Measurements from ENCODE around the gene CYP39A1.

Gene CYP39A1

DNA sequence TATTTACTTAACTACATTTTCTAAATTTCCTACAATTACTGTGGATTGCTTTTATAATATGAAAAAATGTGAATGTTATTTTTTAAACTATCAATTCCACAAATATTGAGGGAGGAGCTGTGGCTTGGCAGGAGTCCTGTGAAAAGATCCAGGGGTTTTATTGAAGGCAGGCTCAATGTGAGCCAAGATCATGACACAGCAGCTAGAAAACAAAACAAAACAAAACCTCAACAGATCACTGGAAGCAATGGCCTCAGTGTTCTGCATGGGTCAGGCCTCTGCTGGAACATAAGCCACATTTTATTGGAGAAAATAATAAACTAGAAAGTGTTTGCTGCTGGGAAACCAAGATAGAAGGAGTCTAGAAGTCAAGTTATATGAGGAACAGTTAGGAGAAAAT is 142.0 kb downstream of the CYP39A1 start:
- TF ChIP-seq, protein P1, sequence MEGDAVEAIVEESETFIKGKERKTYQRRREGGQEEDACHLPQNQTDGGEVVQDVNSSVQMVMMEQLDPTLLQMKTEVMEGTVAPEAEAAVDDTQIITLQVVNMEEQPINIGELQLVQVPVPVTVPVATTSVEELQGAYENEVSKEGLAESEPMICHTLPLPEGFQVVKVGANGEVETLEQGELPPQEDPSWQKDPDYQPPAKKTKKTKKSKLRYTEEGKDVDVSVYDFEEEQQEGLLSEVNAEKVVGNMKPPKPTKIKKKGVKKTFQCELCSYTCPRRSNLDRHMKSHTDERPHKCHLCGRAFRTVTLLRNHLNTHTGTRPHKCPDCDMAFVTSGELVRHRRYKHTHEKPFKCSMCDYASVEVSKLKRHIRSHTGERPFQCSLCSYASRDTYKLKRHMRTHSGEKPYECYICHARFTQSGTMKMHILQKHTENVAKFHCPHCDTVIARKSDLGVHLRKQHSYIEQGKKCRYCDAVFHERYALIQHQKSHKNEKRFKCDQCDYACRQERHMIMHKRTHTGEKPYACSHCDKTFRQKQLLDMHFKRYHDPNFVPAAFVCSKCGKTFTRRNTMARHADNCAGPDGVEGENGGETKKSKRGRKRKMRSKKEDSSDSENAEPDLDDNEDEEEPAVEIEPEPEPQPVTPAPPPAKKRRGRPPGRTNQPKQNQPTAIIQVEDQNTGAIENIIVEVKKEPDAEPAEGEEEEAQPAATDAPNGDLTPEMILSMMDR (IDR thresholded peaks at IDR 0.05; ENCODE audit: low read depth, low read length, missing control alignments) = no peak
- DNase-seq (ENCODE audit: low read depth) = no peak
- no peak overlapping the region for H3K4me3 ChIP-seq (ENCODE audit: low read depth, low read length)

DNA sequence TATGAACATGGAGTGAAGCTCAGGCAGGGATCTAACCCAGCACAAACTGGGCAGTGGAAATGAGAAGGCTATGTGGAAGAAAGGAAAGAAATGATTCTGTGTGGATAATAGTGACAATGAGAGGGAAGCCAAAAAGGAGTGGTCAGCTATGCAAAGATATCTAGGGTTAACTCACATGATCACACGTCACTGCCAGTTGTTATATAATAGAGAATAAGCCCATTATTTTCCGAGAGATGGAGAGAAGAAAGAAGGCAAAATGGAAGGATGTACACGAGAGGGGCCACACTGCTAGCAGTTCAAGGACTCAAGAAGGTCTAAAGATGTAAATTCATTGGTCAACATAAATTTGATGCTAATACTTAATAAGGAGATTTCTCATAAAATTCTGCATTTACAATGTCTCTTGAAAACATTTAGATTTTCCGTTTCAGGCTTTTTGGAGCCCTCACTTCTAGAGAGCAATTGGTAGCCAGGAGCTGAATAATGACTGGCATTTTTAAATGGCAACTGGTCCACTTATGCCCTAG is 142.6 kb downstream of the CYP39A1 start:
- H3K4me3 ChIP-seq (ENCODE audit: low read depth, low read length) = no peak overlapping the region
- DNase-seq (ENCODE audit: low read depth) = no peak
- TF ChIP-seq, protein P1 (IDR thresholded peaks at IDR 0.05; ENCODE audit: low read depth, low read length, missing control alignments) = no peak

DNA sequence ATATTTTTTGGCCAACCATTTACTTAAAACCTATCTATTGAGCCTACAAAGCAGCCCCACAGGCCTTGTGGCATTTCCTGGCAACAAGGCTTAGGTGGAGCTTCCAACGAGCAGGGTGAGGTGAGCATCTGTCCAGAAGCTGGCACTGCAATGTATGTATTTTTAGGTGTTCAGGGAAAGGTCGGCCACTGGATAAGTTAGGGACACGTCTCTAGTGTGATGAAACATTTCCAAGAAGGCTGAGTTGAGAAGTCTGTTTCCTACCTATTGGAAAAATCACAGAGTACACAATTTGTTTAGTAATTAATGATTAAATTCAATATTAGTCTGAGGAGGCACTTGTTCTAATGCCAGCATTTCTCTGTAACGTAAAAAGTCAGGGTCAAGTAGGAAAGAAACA is 143.6 kb downstream of the CYP39A1 start:
- TF ChIP-seq, protein P1 (IDR thresholded peaks at IDR 0.05; ENCODE audit: low read depth, low read length, missing control alignments) = no peak
- H3K4me3 ChIP-seq (ENCODE audit: low read depth, low read length) = no peak overlapping the region
- DNase-seq (ENCODE audit: low read depth) = no peak

DNA sequence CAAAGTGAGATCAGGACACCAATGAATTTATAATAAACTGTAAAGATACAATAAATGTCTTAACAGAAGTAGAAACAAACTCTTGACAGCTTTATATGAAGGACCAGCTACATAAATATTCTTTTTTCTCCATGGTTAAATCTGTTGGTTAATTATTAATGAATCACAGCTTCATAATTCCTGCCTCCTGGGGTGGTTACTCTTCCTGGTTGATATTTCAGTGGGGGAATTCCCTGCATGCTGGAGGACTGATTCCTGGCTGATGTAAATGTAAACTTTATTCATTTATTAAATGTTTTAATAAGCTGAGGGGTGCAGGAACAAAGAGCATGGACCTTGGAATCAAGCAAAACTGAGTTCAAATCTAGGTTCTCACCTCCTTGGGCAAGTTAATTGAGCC is 145.2 kb downstream of the CYP39A1 start:
- no peak overlapping the region for H3K4me3 ChIP-seq (ENCODE audit: low read depth, low read length)
- TF ChIP-seq, protein P1 (IDR thresholded peaks at IDR 0.05; ENCODE audit: low read depth, low read length, missing control alignments) = no peak
- DNase-seq (ENCODE audit: low read depth) = no peak

DNA sequence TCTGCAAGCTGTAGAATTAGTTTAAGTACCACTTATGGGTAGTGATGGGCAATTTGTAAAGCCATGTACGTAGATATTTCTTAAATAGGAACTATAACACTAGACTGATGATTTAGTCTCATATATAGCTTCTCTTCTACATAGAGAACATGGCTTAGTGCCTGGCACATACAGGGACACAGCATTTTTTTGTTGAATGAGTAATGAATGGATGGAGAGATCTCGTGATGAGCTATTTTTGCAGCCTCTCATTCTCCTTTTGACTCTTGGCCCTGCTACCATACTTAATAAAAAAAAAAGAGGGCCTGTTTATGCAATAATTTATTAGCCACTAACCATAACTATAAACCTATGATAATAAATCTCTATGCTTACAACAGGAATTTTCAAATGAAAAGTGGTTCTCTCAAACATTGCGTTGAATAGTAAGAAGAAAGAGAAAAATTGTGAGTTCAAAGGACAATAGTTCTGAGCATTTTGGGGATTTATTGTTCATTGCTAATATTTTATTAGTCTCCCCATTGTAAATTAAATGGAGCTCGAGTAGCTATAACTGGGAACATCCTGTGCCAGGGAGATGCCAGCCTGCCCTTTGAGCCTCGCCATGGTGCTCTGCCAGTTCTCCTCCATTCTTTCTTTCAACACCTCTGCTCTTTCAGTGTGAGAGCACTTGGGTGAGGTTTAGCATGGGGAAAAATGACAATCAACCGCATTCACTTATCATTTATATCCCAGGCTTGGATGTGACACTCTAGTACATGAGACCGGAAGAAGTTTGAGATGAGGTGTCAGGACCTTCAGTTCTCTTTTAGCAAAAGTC is 146.7 kb downstream of the CYP39A1 start:
- no peak for DNase-seq (ENCODE audit: low read depth)
- no peak overlapping the region for H3K4me3 ChIP-seq (ENCODE audit: low read depth, low read length)
- TF ChIP-seq, protein P1 (IDR thresholded peaks at IDR 0.05; ENCODE audit: low read depth, low read length, missing control alignments) = no peak

DNA sequence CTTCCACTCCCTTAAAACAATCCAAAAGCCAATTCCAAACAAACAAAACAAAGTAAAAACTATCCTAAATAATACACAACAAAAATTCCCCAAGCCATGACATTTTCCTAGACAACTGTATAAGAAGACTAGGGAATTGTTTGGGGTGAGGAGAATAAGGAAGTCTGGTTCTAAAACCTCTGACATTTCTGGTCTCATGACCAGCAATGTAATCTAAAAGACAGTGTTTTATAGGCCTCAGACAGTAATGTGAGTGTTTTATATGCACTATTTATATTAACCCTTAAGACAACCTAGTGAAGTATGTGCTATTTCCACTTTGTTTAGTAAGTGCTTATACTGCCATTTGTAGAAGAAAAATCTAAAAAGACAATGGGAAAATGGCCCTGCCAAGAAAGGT is 148.4 kb downstream of the CYP39A1 start:
- DNase-seq (ENCODE audit: low read depth) = no peak
- no peak overlapping the region for H3K4me3 ChIP-seq (ENCODE audit: low read depth, low read length)
- TF ChIP-seq, protein P1 (IDR thresholded peaks at IDR 0.05; ENCODE audit: low read depth, low read length, missing control alignments) = no peak

Measured in GM12864 (cell line).